ENCODE results near the gene FBXW11.
A peak's percentile ranks its signal among the peaks of the same experiment; 100 is the strongest.
"Not testable (repeated sequence)": the region's sequence is repeated elsewhere in the genome, so short reads cannot be mapped to it uniquely, and the experiment has no call there.

FBXW11 gene

DNA sequence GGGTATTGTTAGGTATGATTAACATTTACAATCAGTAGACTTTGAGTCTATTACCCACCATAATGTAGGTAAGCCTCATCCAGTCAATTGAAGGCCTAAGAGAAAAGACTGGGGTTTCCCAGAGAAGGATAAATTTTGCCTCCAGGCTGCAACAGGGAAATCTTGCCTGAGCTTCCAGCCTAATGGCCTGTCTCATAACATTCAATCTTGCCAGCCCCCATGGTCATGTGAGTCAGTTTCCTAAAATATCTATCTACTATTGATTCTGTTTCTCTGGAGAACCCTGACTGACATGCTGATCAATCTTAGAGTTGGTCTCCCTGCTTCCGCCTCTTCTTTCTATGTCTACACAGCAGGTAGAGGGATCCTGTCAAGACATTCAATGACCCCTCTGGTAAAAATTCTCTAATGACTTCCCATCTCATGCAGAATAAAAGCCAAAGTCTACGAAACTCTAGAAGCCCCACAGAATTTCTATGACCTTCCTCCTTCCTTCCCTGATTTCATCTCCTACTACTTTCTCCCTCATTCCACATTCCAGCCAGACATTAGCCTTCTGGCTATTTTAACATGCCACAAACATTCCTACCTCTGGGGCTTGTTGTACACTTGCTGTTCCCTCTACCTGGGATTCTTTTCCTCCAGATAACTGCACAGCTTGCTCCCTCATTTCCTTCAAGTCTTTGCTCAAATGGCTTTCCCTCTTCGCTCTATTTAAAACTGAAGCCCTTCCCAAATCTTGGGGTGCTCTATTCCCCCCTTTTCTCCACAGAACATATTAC, 60.2 kb downstream of the FBXW11 start:
- DNase-seq = no peak

DNA sequence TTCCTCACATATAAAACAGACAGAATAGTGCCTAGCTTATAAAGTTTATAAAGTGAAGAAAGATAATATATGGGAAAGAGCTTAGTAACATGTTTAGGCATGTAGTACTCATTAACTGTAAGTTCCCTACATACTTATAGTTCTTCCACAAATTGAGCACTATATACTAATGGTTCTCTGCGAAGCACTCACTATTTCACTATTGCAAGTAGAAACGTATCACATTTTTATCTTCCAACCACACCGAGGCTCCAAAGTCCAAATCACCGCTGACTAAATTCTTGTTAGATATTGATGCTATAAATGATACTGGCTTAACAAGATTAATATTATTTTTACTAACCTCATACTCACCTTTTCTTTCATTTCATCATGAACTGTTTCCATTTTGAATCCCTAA, 61.0 kb downstream of the FBXW11 start:
- no peak for DNase-seq

DNA sequence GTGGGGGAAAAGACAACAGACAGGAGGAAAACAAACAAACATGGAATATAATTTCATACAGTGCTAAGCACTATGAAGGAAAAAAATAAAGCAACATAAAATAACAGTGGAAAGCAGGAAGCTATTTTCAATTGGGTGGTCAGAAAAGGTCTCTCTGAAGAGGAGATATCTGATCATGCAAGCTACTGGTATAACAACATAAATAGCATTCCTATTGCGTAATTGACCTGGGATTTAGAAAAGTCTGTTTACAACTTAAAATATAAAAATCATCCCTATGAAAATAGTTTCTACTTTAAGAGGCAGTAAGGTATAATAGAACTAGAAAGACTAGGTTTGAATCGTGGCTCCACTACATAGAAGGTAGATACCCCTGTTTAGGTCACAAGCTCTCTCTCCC, 61.4 kb downstream of the FBXW11 start:
- no peak for DNase-seq

DNA sequence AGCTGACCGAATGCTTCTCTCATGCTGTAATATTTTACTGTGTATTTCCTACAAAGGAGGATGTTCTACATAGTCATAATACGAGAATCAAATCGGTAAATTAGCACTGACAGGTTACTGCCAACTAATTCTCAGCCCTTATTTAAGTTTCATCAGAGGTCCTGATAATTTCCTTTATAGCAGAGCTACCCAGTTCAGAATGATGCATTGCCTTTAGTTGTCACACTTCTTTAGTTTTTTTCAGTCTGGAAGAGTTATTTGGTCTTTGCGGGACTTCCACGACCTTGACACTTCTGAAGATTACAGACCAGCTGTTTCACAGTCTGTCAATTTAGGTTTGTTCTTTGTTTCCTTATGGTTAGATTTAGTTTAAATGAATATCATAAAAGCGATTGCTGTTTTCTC, 64.3 kb downstream of the FBXW11 start:
- not testable (repeated sequence) for DNase-seq

DNA sequence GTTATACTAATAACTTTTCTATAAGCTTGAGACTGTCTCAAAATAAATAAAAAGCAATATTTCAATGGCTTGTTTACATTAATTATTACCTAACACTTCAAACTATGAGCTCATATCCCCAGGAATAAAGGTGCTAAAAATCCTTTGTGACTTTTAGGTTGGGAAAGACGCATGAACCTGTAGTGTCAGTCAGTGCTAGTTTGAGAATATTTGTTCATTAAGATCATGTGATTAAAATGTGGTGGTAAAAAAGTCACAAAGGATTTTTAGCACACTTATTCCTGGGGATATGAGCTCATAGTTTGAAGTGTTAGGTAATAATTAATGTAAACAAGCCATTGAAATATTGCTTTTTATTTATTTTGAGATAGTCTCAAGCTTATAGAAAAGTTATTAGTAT, 64.8 kb downstream of the FBXW11 start:
- DNase-seq = not testable (repeated sequence)

DNA sequence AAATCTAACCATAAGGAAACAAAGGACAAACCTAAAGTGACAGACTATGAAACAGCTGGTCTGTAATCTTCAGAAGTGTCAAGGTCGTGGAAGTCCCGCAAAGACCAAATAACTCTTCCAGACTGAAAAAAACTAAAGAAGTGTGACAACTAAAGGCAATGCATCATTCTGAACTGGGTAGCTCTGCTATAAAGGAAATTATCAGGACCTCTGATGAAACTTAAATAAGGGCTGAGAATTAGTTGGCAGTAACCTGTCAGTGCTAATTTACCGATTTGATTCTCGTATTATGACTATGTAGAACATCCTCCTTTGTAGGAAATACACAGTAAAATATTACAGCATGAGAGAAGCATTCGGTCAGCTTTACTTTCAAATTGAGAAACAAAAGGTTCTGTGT, 65.2 kb downstream of the FBXW11 start:
- DNase-seq = not testable (repeated sequence)

DNA sequence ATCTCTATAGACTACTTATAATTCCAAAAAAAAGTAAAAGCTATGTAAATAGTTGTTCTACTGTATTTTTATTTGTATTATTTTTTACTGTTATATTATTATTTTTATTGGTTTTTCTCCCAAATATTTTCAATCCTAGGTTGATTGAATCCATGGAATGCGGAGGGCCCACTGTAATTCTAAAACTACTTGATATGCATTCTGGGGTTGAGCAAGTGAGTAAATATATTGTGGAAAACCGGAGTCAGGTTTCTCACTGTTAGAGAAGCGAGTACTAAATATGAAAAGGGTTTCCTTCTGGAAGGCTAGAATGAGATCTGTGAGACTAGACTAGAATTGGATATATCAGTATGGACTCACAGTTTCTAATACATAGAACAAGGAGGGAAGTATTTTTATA, 66.5 kb downstream of the FBXW11 start:
- no peak for DNase-seq

DNA sequence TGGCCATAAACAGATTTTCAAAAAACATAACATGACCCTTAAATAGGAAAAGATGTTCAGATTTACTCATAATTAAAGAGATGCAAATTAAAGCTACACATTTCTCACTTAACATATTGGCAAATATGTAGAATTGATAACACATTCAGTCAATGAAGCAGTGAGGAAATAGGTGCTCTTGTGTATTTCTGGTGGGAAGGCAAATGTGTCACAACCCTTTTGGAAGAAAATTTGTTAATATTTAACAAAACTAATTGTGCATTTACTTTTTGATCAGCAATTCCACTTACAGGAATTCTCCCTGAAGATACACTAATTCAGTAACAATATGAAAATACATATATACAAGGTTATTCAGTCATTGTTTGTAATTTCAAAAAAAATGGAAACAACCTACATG, 68.1 kb downstream of the FBXW11 start:
- no peak for DNase-seq

DNA sequence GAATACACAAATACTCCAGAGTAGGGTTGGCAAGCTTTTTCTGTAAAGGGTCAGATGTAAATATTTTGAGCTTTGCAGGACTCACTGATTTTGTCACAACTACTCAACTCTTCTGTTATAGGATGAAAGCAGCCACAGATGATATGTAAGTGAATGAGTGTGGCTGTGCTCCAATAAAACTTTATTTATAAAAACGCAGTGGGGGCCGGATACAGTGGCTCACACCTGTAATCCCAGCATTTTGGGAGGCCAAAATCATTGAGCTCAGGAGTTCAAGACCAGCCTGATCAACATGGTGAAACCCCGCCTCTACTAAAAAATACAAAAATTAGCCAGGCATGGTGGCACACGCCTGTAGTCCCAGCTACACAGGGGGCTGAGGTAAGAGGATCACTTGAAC, 69.1 kb downstream of the FBXW11 start:
- DNase-seq = no peak

DNA sequence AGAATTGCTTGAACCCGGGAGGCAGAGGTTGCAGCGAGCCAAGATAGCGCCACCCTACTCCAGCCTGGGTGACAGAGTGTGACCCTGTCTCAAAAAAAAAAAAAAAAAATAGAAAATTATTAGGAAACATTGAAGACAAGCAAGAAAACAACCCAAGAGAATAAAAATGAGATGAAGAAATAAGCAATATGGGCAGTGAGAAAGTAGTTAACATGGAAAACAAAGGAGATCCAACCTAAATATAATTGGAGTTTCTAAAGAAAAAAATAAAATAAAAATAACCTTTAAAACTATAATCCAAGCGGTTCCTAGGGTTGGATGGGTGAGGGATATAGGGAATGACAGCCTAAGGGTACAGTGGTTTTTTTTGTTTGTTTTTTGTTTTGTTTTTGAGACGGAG, 71.9 kb downstream of the FBXW11 start:
- DNase-seq = no peak

DNA sequence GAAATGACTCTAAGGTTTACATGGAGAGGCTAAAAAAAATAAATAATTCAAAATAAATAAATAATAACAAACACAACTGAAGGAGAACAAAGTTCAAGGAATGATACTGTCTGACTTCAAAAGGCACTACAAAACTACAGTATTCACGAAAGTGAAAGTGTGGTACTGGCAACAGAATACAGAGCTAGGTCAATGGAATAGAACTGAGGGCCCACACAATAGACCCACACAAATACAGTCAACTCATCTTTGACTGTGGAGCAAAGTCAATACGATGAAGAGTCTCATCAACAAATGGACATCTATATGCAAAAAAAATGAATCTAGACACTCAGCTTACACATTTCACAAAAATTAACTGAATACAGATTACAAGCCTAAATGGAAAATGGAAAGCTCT, 75.3 kb downstream of the FBXW11 start:
- no peak for DNase-seq

DNA sequence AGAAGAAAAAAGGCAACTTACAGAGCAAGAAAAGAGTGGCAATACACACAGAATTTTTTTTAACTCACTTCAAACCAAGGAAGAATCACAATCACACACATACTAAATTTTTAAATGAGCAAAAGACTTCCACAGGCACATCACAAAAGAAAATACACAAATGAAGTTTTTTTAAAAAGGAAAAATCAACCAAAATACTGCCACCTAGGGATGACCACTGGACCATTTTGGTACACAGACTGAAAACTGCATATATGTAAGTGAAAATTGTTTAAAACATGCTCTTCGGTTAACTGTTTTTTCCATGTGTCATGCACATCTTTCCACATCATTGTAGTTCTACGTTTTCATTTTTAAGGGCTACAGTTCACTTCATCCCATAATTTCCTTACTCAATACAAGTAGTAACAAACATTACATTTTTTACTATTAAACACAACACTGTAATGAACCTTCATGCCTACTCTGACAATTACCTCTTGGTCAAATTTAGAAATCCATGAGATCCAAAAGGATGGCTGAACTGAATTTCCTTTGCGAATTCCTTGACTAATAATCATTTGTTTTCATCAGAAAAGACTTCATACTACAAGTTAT, 79.0 kb downstream of the FBXW11 start:
- no peak for DNase-seq

DNA sequence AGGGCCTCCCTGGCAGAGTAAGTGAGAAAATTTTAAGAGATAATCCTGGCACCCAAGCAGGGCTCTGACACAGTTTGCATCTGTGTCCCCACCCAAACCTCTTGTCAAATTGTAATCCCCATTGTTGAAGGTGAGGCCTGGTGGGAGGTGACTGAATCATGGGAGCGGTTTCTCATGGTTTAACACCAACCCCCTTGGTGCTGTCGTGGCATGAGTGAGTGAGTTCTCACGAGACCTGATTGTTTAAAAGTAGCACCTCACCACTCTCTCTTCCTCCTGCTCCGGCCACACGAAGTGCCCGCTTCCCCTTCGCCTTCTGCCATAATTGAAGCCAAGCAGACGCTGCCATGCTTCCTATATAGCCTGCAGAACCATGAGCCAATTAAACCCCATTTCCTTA, 80.1 kb downstream of the FBXW11 start:
- peak; percentile 21 for DNase-seq

DNA sequence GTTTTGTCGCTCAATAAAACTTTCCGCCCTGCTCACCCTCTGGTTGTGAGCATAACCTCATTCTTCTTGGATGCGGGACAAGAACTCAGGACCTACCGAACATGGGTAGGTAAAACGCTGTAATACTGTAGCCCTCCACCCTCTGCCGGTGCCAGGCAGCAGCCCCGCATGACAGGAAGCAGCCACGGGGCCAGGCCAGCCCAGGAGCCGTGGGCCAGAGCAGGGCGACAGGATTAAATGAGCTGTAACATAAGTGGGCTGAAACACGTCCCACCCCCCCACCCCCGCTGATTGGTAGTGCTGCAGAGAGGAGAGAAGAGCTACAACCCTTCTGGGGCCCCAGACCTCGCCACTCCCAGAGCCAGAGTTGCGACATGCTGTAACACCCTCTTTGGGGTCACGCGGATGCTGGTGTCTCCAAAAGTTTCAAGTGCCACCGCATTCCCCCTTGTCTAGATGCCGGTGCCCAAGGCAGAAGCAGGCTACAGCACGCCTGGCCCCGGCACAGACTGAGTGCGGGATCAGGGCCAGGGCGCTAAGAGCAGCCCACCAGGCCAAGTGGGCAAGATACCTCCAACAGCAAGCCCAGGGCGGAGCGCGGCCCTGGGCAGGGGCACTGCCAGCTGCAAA, 81.8 kb downstream of the FBXW11 start:
- no peak for DNase-seq

DNA sequence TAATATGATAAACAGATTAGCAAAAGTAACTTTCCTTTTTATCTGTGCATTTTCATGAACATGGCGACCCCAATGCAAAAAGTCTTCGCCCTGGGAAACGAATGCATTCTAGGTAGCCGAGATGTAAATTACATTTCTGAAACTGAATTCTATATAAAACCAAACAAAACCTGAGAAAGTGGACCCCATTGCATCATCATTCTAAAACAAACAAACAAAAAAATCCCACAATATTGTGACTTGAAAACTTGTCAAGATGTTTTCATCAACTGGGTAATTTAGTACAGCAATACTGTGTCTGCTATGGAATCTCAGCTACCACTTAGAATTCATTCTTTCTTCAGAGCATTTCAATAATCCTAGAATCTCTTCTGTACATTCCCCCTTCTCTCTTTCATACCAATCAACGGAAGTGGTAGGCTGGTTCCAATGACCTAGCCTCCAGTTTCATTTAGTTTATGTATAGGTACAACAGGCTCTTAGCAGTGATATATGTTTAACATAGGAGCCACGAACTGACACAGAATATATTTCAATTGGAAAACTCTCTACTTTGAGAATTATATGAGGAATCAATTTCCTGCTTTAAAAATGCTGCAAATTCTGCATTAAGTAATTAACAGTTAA, 85.6 kb downstream of the FBXW11 start:
- DNase-seq = no peak

DNA sequence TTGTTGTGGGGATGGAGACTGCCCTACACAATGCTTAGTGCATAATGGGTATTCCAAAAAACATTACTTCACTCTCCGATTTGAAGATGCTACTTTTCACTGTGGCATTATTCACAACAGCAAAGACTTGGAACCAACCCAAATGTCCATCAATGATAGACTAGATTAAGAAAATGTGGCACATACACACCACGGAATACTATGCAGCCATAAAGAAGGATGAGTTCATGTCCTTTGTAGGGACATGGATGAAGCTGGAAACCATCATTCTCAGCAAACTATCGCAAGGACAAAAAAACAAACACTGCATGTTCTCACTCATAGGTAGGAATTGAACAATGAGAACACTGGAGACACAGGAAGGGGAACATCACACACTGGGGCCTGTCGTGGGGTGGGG, 90.7 kb downstream of the FBXW11 start:
- DNase-seq = not testable (repeated sequence)

DNA sequence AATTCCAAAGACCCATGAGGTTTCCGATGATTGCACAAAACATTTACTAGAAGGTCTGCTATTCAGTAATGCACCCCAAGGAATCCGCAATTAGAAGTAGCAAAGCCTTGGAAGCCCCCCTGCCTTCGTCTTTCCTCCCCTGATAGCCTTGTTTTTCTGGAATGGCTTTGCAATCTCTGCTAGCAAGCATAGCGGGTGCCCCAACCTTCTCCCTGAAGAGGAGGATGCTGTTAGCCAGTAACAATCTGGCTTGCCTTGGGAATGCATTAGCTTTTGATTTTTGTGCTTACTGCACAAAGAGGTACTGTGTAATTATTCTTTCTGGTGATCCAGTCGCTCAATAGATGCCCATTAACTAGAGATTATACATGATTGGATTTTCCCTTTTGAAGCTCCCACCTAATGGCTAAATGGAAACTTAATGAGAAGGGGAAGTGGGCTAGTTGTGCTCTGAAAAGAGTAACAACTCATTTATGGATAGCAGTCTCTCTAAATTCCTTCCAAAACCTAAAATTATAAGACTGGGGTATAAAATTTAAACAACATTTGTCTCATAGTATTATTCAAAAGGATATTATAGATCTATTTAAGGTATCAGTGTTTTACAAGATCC, 91.6 kb downstream of the FBXW11 start:
- DNase-seq = no peak

DNA sequence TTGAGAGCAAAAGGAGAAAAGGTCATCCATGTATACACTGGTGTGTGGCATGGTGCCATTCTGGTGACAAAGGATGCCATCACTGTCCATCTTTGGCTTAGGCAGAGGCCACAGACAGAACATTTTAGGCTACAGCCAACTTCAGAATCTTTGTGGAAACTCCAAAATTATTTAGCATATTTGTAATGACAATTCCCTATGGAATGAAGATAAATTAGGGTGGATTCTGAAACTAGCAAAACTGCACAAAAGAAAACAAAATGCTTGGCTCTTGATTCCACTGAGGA, 92.5 kb downstream of the FBXW11 start:
- DNase-seq = no peak

DNA sequence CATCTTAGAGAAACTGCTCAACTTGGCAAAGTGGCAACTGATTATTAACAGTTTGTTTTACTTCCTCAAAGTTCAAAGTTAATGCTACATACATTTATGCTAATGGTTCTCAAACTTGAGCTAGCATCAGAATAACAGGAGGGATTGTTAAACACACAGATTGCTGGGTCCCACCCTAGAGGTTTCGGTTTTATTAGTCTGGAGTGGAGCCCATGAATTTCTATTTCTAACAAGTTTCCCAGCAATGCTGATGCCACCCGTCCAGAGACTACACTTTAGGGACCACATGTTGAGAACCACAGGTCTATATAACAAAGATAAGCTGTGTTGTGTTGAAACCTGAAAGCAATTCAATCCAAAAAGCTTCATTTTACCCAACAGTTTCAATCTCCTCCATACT, 95.3 kb downstream of the FBXW11 start:
- no peak for DNase-seq

DNA sequence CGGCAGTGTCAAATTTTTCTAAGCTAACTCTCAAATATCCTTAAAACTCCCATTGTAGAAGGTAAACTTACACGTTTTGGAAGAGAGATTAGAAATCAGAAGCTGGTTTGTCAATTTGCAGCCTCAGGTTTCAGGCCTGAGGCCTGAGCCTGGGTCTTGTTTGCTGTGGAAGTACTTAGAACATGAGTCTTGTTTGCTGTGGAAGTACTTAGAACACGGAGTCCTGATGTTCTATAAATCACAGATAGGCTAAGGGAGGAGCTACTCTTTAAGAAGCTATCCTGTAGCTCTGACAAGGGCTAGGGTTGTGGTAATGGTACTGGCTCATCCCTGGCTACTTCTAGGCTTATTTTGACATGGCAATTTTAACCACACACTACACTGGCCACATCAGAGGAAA, 97.8 kb downstream of the FBXW11 start:
- DNase-seq = no peak

DNA sequence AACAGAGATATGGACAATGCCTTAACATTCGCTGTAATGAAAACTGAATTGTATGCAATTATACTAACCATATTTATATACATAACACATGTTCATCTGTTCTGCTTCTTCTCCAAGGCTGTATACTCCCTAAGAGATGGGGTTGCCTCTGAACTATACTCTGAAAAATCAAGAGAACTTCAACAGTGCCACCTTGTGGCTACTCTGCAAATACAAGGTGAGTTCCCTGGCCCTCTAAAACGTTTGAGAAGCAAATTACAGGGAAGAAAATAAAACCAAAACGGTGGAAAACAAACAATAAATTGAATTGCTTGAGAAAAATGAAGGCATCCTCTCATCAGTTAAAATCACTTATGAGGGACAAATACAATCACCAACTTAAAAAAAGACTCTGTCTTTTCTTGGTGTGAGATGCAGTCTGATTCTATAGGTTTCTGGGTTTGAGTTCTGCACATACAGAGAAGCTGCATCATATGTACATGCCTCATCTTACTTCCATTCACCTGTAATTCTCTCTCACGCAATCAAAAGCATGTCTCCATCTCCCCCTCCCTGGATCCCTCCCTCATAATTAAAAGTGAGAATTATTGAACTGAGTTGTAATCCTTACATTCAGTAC, 98.6 kb downstream of the FBXW11 start:
- DNase-seq = peak; percentile 22

DNA sequence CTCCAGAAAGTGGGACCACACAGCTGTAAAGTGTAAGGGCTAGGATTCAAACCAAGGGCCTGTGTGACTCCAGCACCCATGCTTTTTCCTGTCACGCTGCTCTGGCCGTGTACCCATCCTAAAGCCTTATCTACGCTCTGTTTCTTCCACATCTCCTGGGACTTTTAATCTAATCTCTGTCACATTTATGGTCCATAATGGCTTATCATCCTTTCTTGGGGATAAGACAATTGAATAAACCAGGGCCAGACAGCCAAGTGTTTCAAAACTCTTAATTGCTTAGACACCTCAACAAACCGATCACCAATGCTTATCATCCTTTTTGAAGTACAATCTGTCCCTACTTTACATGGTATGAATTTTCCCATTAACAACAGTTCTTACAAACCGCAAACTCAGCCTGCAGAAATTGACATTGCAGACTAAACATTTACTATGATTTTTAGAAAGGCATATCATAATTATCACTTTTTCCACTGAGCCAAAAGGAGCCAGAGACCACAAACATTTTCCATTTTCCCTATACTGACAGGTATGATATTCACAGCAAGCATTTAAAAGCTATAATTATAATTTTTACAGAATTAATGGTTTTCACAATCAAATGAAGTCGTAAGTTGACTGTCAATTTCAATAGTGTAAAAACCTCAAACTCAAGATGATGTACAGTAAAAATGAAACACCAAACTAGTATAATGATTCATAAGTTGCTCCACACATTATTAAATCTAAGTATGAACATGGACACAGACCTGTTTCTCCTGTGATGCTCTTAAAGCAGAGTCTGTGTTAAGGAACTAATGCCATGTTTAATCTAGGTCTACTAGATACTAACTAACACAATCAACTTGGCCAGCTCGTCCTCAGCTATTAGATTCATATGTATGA, 99.5 kb downstream of the FBXW11 start:
- DNase-seq = no peak
